ENCODE measurements around the gene TSPEAR.

TSPEAR gene

GRCh38 chr21:44462086-44462833 lies 249.1 kb downstream of the TSPEAR start:
- no peaks in the 10 kb centered on the region for H3K9me3 Mint-ChIP-seq
- H3K4me1 Mint-ChIP-seq (ENCODE audit: low read depth): no peaks in the 10 kb centered on the region
- H3K4me3 Mint-ChIP-seq: no peak overlapping the region
- H3K27me3 Mint-ChIP-seq: no peaks in the 10 kb centered on the region
- H3K27ac Mint-ChIP-seq: no peak overlapping the region
- H3K36me3 Mint-ChIP-seq (ENCODE audit: low read depth): no peaks in the 10 kb centered on the region

- no peaks in the 10 kb centered on the region for H3K27me3 Mint-ChIP-seq
- no peak overlapping the region for H3K27ac Mint-ChIP-seq
- no peak overlapping the region for H3K4me3 Mint-ChIP-seq
- H3K36me3 Mint-ChIP-seq (ENCODE audit: low read depth): no peaks in the 10 kb centered on the region
- no peaks in the 10 kb centered on the region for H3K9me3 Mint-ChIP-seq
- H3K4me1 Mint-ChIP-seq (ENCODE audit: low read depth): no peaks in the 10 kb centered on the region
Observed at GRCh38 chr21:44461464-44462001, 249.8 kb downstream of the TSPEAR start.

GRCh38 chr21:44461005-44461404 lies 250.4 kb downstream of the TSPEAR start:
- Mint-ChIP-seq H3K9me3 (no peaks in the 10 kb centered on the region), H3K4me1 (ENCODE audit: low read depth) (no peaks in the 10 kb centered on the region), H3K4me3 (no peak overlapping the region), H3K27me3 (no peaks in the 10 kb centered on the region), H3K27ac (no peak overlapping the region), H3K36me3 (ENCODE audit: low read depth) (no peaks in the 10 kb centered on the region)

- H3K36me3 Mint-ChIP-seq (ENCODE audit: low read depth): no peaks in the 10 kb centered on the region
- no peak overlapping the region for H3K27ac Mint-ChIP-seq
- no peak overlapping the region for H3K4me3 Mint-ChIP-seq
- H3K9me3 Mint-ChIP-seq: no peaks in the 10 kb centered on the region
- no peaks in the 10 kb centered on the region for H3K4me1 Mint-ChIP-seq (ENCODE audit: low read depth)
- H3K27me3 Mint-ChIP-seq: no peaks in the 10 kb centered on the region
Observed at GRCh38 chr21:44460441-44460755, 251.0 kb downstream of the TSPEAR start.

- Mint-ChIP-seq H3K9me3 (no peaks in the 10 kb centered on the region), H3K27ac (no peak overlapping the region), H3K36me3 (ENCODE audit: low read depth) (no peaks in the 10 kb centered on the region), H3K27me3 (no peaks in the 10 kb centered on the region), H3K4me3 (no peak overlapping the region), H3K4me1 (ENCODE audit: low read depth) (no peaks in the 10 kb centered on the region)
Observed at GRCh38 chr21:44459712-44460440, 251.5 kb downstream of the TSPEAR start.

- Mint-ChIP-seq H3K4me3 (no peak overlapping the region), H3K27ac (no peak overlapping the region), H3K27me3 (peaks cover 4% of the 10 kb centered on the region), H3K4me1 (ENCODE audit: low read depth) (no peaks in the 10 kb centered on the region), H3K9me3 (no peaks in the 10 kb centered on the region), H3K36me3 (ENCODE audit: low read depth) (no peaks in the 10 kb centered on the region)
Observed at GRCh38 chr21:44458971-44459711, 252.2 kb downstream of the TSPEAR start.

- Mint-ChIP-seq H3K27me3 (peaks cover 16% of the 10 kb centered on the region), H3K27ac (no peak overlapping the region), H3K36me3 (ENCODE audit: low read depth) (no peaks in the 10 kb centered on the region), H3K4me1 (ENCODE audit: low read depth) (no peaks in the 10 kb centered on the region), H3K4me3 (no peak overlapping the region), H3K9me3 (no peaks in the 10 kb centered on the region)
Observed at GRCh38 chr21:44456915-44457736, 254.2 kb downstream of the TSPEAR start.

- no peaks in the 10 kb centered on the region for H3K4me1 Mint-ChIP-seq (ENCODE audit: low read depth)
- no peaks in the 10 kb centered on the region for H3K9me3 Mint-ChIP-seq
- H3K27me3 Mint-ChIP-seq: peaks cover 20% of the 10 kb centered on the region
- peak overlapping the region; percentile 45 for H3K4me3 Mint-ChIP-seq
- no peak overlapping the region for H3K27ac Mint-ChIP-seq
- no peaks in the 10 kb centered on the region for H3K36me3 Mint-ChIP-seq (ENCODE audit: low read depth)
Observed at GRCh38 chr21:44456214-44456914, 255.0 kb downstream of the TSPEAR start.

GRCh38 chr21:44455524-44456213 lies 255.7 kb downstream of the TSPEAR start:
- Mint-ChIP-seq H3K9me3 (no peaks in the 10 kb centered on the region), H3K27ac (no peak overlapping the region), H3K4me1 (ENCODE audit: low read depth) (no peaks in the 10 kb centered on the region), H3K27me3 (peaks cover 23% of the 10 kb centered on the region), H3K36me3 (ENCODE audit: low read depth) (no peaks in the 10 kb centered on the region), H3K4me3 (peak overlapping the region; percentile 73)

- Mint-ChIP-seq H3K27ac (no peak within 1 kb of the TSS), H3K4me3 (peak within 1 kb of the TSS; percentile 73), H3K27me3 (peaks cover 24% of the 10 kb centered on the region), H3K9me3 (no peaks in the 10 kb centered on the region), H3K4me1 (ENCODE audit: low read depth) (no peaks in the 10 kb centered on the region), H3K36me3 (ENCODE audit: low read depth) (no peaks in the 10 kb centered on the region)
Observed at GRCh38 chr21:44454747-44455523, 256.4 kb downstream of the TSPEAR start, which contains the start of gene LRRC3. LRRC3 (plus strand) TSS chr21:44455510; CDS start chr21:44456645, 1,135 bp downstream.

GRCh38 chr21:44454058-44454457 lies 257.3 kb downstream of the TSPEAR start:
- Mint-ChIP-seq H3K36me3 (ENCODE audit: low read depth) (no peaks in the 10 kb centered on the region), H3K4me3 (peak overlapping the region; percentile 55), H3K9me3 (no peaks in the 10 kb centered on the region), H3K27me3 (peaks cover 26% of the 10 kb centered on the region), H3K27ac (no peak overlapping the region), H3K4me1 (ENCODE audit: low read depth) (no peaks in the 10 kb centered on the region)

- Mint-ChIP-seq H3K36me3 (ENCODE audit: low read depth) (no peaks in the 10 kb centered on the region), H3K4me1 (ENCODE audit: low read depth) (no peaks in the 10 kb centered on the region), H3K27ac (no peak overlapping the region), H3K4me3 (no peak overlapping the region), H3K27me3 (peaks cover 27% of the 10 kb centered on the region), H3K9me3 (no peaks in the 10 kb centered on the region)
Observed at GRCh38 chr21:44453120-44453519, 258.3 kb downstream of the TSPEAR start.

- Mint-ChIP-seq H3K36me3 (ENCODE audit: low read depth) (no peaks in the 10 kb centered on the region), H3K27me3 (peaks cover 30% of the 10 kb centered on the region), H3K4me3 (no peak overlapping the region), H3K27ac (no peak overlapping the region), H3K4me1 (ENCODE audit: low read depth) (no peaks in the 10 kb centered on the region), H3K9me3 (no peaks in the 10 kb centered on the region)
Observed at GRCh38 chr21:44450999-44451398, 260.4 kb downstream of the TSPEAR start.

All from stimulated activated naive CD8-positive, alpha-beta T cell treated with anti-CD3 and anti-CD28 coated beads, Interleukin-15, Interleukin-2, amounts not matched to agents 100 ng/mL and 50 ng/mL, for 24 hours (primary cell).